Stomach (tissue), 9 donors: ENCODE measurements around the gene GHDC. TPM values are rescaled to one million over a fixed set of nuclear protein-coding genes. Genes with fewer than 3 reads are reported as not detected.
"Not testable (repeated sequence)": the region's sequence is repeated elsewhere in the genome, so short reads cannot be mapped to it uniquely, and the experiment has no call there.

Experiments used
- DNase-seq, 2 donors: peaks; one replicate each; pipeline versions ENCODE4 v3.0.0 to v3.0.0-alpha.2; 2013 to 2019
- H3K27ac ChIP-seq, 5 donors: fragments of 200-600 bp in 4 of 5; sonication (generic) in 4 of 5; one replicate each; pipeline ENCODE4 v1.5.1; 2013 to 2019; ENCODE audit warnings: mild to moderate bottlenecking in 1 of 5, moderate library complexity in 1 of 5
- H3K27me3 ChIP-seq, 3 donors: fragments of 200-600 bp; sonication (generic); one replicate each; pipeline ENCODE4 v1.5.1; 2017 to 2019; ENCODE audit warnings: mixed run types in 1 of 3
- H3K36me3 ChIP-seq, 4 donors: fragments of 200-600 bp; sonication (generic); 1 replicate in 3 of 4; 2 replicates in 1 of 4; pipeline ENCODE4 v1.5.1; 2016 to 2019
- H3K4me1 ChIP-seq, 4 donors: fragments of 200-600 bp; sonication (generic); one replicate each; pipeline ENCODE4 v1.5.1; 2016 to 2019
- H3K4me3 ChIP-seq, 4 donors: fragments of 200-600 bp; sonication (generic) in 3 of 4; one replicate each; pipeline ENCODE4 v1.5.1; 2016 to 2019; ENCODE audit warnings: mild to moderate bottlenecking in 1 of 4
- H3K9me3 ChIP-seq, 4 donors: fragments of 200-600 bp; sonication (generic); one replicate each; pipeline ENCODE4 v1.5.1; 2016 to 2019
- CTCF ChIP-seq, 7 experiments: fragments of 450-650 bp in 4 of 7; fragments of 200-600 bp in 3 of 7; sonication (generic) in 3 of 7; IDR thresholded peaks; one replicate each; pipeline ENCODE4 v1.5.1; 2016 to 2019; ENCODE audit warnings: antibody characterized with exemption in 7 of 7, control low read depth in 2 of 7, mild to moderate bottlenecking in 1 of 7
- EP300 ChIP-seq: sonication (generic); formaldehyde crosslinking; IDR thresholded peaks from one replicate; pipeline ENCODE4 v1.6.1; 2017; ENCODE audit warnings: antibody characterized with exemption
- POLR2A ChIP-seq, 4 donors: fragments of 450-650 bp; IDR thresholded peaks; one replicate each; pipeline ENCODE4 v1.6.1; 2016; ENCODE audit warnings: antibody characterized with exemption in 4 of 4, control low read depth in 2 of 4, mild to moderate bottlenecking in 1 of 4, moderate library complexity in 1 of 4
- POLR2AphosphoS5 ChIP-seq, 3 donors: sonication (generic); formaldehyde crosslinking; IDR thresholded peaks; one replicate each; pipeline ENCODE4 v1.6.1; 2016; ENCODE audit warnings: antibody characterized with exemption in 3 of 3
- WGBS, 5 donors: extraction: QIAGEN DNeasy Blood & Tissue Kit in 3 of 5; methylation state at CpG; one replicate each; pipeline versions ENCODE4 v1.1.5 to v1.1.7; 2013 to 2018; 5-methylcytosine and 5-hydroxymethylcytosine counted together
- intact Hi-C: fragments of 100-400 bp; cut with DNase I; formaldehyde crosslinking; loops from one replicate; pipeline ENCODE4 v1.15.1; 2023; ENCODE audit warnings: low total_unique reads
- polyA plus RNA-seq, 3 donors: library from polyadenylated mRNA; stranded (reverse); fragments of 200-250 nt; gene quantifications; one replicate each; pipeline ENCODE4 v1.2.3, GENCODE V29; 2013
- total RNA-seq, 5 donors: library from RNA; depleted of rRNA; stranded (reverse); fragments of >200 nt; gene quantifications; one replicate each; pipeline versions ENCODE4 v1.1.0 to v1.2.3, GENCODE V29; 2014 to 2016
- donor health status: healthy with polysubstance abuse.
- donor health status: Bipolar disorder and iron deficiency.
- donor health status: healthy.

GHDC gene
- total and polyA plus RNA-seq, 8 donors = 7.1 to 43.2 (median 13.9) TPM; not detected in 1

- intact Hi-C loops = no loop called here
These were observed 3.6 kb downstream of the GHDC start for GRCh38 chr17:42190491-42191274.

GRCh38 chr17:42189651-42189965 is 4.7 kb downstream of the GHDC start:
- Histone ChIP-seq H3K27me3 (no peaks in the 10 kb centered on the region), H3K27ac (no peak overlapping the region), H3K9me3 (no peaks in the 10 kb centered on the region), H3K36me3 (peaks cover 0 to 25% (median 17%) of the 10 kb centered on the region in 4 donors), H3K4me1 (peaks cover 15 to 28% (median 23%) of the 10 kb centered on the region in 4 donors), H3K4me3 (no peak overlapping the region)
- 74 to 96% (median 78%) methylated on average over 4 to 11 of the region's 11 CpGs for WGBS, 5 donors
- no peak for DNase-seq
- TF ChIP-seq EP300 = no peak
- TF ChIP-seq CTCF (IDR thresholded peaks at IDR 0.05) = no peak
- TF ChIP-seq POLR2A (IDR thresholded peaks at IDR 0.05) = no peak
- TF ChIP-seq POLR2AphosphoS5 (IDR thresholded peaks at IDR 0.05) = no peak
- intact Hi-C loops = no loop called here

More at GRCh38 chr17:42190491-42191274, 3.6 kb downstream of the GHDC start:
- Histone ChIP-seq H3K36me3 (peaks cover 0 to 25% (median 17%) of the 10 kb centered on the region in 4 donors), H3K27me3 (no peaks in the 10 kb centered on the region), H3K9me3 (no peaks in the 10 kb centered on the region), H3K4me3 (no peak overlapping the region), H3K27ac (no peak overlapping the region), H3K4me1 (peaks cover 14 to 27% (median 22%) of the 10 kb centered on the region in 4 donors)
- TF ChIP-seq POLR2AphosphoS5 (IDR thresholded peaks at IDR 0.05) (no peak), CTCF (IDR thresholded peaks at IDR 0.05) (no peak), EP300 (no peak), POLR2A (IDR thresholded peaks at IDR 0.05) (no peak)
- WGBS, 5 donors = 73 to 88% (median 86%) methylated on average over 5 to 17 of the region's 17 CpGs
- no peak for DNase-seq

GRCh38 chr17:42188749-42189650 is 5.3 kb downstream of the GHDC start:
- WGBS, 5 donors = 79 to 88% (median 83%) methylated on average over 14 to 19 of the region's 19 CpGs
- no peak overlapping the region for H3K27ac ChIP-seq
- H3K9me3 ChIP-seq = no peaks in the 10 kb centered on the region
- no peaks in the 10 kb centered on the region for H3K27me3 ChIP-seq
- DNase-seq = no peak
- H3K36me3 ChIP-seq = peaks cover 0 to 25% (median 17%) of the 10 kb centered on the region in 4 donors
- H3K4me3 ChIP-seq = no peak overlapping the region
- no peak for TF ChIP-seq EP300
- TF ChIP-seq POLR2AphosphoS5 (IDR thresholded peaks at IDR 0.05) = no peak
- TF ChIP-seq CTCF (IDR thresholded peaks at IDR 0.05) = no peak
- TF ChIP-seq POLR2A (IDR thresholded peaks at IDR 0.05) = no peak
- peaks cover 21 to 29% (median 25%) of the 10 kb centered on the region in 4 donors for H3K4me1 ChIP-seq
- intact Hi-C loops = no loop called here

- no peak overlapping the region for H3K27ac ChIP-seq
- H3K4me3 ChIP-seq = no peak overlapping the region
- H3K36me3 ChIP-seq = peaks cover 0 to 25% (median 17%) of the 10 kb centered on the region in 4 donors
- 69 to 83% (median 79%) methylated on average over 2 of the region's 2 CpGs for WGBS, 5 donors
- H3K27me3 ChIP-seq = no peaks in the 10 kb centered on the region
- no peak for DNase-seq
- H3K4me1 ChIP-seq = peaks cover 15 to 27% (median 25%) of the 10 kb centered on the region in 4 donors
- no peak for TF ChIP-seq POLR2A (IDR thresholded peaks at IDR 0.05)
- no peak for TF ChIP-seq CTCF (IDR thresholded peaks at IDR 0.05)
- no peak for TF ChIP-seq EP300
- TF ChIP-seq POLR2AphosphoS5 (IDR thresholded peaks at IDR 0.05) = no peak
- intact Hi-C loops = no loop called here
- H3K9me3 ChIP-seq = no peaks in the 10 kb centered on the region
These were observed 6.5 kb downstream of the GHDC start for GRCh38 chr17:42187833-42188232.

GRCh38 chr17:42186191-42186590 is 8.1 kb downstream of the GHDC start:
- intact Hi-C loops, H3K27ac ChIP-seq, DNase-seq, H3K9me3 ChIP-seq, H3K4me3 ChIP-seq: not testable (repeated sequence)
- WGBS, 5 donors = 84 to 94% (median 91%) methylated on average over 5 of the region's 5 CpGs
- H3K36me3 ChIP-seq = peaks cover 0 to 19% (median 16%) of the 10 kb centered on the region in 4 donors
- peaks cover 12 to 27% (median 25%) of the 10 kb centered on the region in 4 donors for H3K4me1 ChIP-seq
- peaks cover 4 to 16% (median 9%) of the 10 kb centered on the region in 3 donors for H3K27me3 ChIP-seq
